DND-41 (cell line): Measurements from ENCODE around the gene GLIS2.

Experiments
- CTCF ChIP-seq: IDR thresholded peaks from 2 replicates; pipeline ENCODE4 v1.5.1; 2012; ENCODE audit warnings: borderline replicate concordance, low read length, moderate library complexity, mild to moderate bottlenecking; ENCODE audit not compliant: poor library complexity, severe bottlenecking; ENCODE audit errors: extremely low read depth
- EZH2 ChIP-seq: IDR thresholded peaks from 3 replicates; pipeline ENCODE4 v1.6.1; 2012; ENCODE audit warnings: borderline replicate concordance, low read depth, mild to moderate bottlenecking, moderate library complexity, low read length, inconsistent platforms; ENCODE audit not compliant: severe bottlenecking

- TF ChIP-seq CTCF: no peak
- TF ChIP-seq EZH2: no peak
These were observed 13.2 kb downstream of the GLIS2 start for GRCh38 chr16:4328782-4329775.
